GM21447 (cell line): ENCODE results near the gene CPLANE2.
"Not testable (repeated sequence)": the region's sequence is repeated elsewhere in the genome, so short reads cannot be mapped to it uniquely, and the experiment has no call there.

Source experiments
- ATAC-seq: cut with Tn5 transposase; IDR thresholded peaks from one replicate; pipeline ENCODE4 v1.9.1; 2021; ENCODE audit not compliant: unreplicated experiment

The CPLANE2 gene

DNA sequence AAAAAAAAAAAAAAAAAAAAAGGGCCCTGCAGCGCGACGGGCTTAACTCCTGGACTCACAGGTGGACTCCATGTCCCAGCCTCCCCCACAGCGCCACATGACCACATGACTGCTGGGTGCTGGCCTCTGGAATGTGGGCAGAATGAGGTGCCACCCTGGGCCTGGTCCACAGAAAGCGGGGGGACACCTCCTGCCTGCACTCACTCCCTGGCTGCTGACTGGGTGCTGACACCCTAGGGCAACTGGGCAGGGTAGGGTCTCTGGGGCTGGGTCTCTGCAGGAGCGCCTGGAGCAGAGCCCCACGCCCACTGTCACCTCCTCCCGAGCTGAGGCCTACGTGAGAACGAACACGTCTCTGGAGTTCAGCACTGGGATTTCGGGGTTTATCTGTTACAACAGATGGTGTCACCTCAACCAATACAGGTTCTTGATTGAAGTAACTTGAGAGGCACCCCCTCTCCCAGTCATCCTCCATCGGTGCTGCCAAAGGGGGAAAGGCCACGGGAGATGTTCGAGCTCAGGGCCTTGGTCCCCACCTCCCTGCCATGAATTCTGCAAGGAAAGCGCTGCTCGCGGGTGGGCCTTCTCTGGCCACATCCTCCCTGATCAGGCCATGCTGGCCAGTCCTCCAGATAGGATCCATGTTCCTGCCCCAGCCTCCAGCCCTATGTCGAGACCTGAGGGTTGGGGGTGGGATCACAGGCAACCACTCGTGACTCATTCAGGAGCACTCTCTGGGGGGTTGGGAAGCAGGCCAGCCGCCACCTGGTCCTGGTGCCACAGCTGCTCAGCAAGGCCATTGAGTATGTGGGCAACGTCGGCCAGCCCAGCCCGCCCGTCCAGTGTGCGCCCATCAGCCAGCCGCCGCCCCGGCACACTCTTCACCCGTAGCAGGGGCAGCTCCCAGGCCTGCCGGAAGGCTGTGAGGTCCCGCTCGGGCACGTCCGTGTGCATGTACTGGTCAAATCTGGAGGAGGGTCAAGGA, 5.4 kb downstream of the CPLANE2 start:
- ATAC-seq = no peak

DNA sequence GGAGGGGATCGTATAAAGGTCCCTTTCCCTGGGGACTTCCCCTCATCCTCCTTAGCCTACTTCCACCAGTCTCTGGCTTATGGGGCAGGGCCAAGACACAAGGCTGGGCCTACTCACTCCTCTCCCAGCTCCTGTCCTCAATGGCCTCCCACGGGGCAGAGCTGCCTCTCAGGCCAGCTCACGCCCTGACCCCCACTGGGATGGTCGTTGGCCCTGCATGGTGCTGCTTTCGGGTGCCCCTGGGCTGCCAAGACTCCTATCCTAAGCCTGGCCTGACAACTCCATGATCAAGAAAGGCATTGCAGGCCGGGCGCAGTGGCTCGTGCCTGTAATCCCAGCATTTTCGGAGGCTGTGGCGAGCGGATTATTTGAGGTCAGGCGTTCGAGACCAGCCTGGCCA, 6.2 kb downstream of the CPLANE2 start:
- ATAC-seq = no peak

DNA sequence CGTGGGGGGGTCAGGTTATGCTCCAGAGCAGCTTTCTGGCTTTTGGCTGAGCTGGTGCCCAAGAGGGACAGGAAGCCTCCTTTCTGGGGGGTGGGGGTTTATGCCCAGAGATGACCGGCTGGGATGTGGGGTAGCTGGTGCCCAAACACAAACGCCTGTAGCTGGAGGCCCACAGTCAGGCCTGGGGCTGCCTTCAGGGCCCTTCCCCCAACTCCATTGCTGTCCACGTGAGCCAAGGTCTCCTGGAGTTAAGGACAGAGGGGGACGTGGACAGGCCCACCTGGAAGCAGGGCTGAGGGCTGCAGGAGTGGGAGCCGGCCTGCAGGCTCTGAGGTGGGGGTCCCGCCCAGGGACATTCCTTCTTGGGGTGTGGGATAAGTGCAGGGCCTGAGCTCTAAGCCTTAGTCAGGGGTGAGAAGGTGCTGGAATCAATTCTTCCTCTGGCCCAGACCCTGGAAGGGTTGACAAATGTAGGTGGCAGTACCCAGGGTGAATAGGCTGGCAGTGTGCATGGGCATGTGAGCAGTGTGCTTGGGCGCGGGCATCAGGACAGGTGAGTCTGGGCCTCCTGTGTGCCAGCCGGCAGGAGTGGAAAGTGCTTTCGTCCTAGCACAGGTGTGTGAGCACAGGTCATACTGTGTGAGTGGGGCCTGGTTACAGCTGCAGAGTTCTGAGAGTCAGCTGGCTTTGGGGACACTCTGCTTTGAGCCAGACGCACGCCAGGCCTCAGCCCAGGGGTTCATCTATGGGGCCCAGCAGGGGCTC, 6.8 kb downstream of the CPLANE2 start:
- no peak for ATAC-seq

DNA sequence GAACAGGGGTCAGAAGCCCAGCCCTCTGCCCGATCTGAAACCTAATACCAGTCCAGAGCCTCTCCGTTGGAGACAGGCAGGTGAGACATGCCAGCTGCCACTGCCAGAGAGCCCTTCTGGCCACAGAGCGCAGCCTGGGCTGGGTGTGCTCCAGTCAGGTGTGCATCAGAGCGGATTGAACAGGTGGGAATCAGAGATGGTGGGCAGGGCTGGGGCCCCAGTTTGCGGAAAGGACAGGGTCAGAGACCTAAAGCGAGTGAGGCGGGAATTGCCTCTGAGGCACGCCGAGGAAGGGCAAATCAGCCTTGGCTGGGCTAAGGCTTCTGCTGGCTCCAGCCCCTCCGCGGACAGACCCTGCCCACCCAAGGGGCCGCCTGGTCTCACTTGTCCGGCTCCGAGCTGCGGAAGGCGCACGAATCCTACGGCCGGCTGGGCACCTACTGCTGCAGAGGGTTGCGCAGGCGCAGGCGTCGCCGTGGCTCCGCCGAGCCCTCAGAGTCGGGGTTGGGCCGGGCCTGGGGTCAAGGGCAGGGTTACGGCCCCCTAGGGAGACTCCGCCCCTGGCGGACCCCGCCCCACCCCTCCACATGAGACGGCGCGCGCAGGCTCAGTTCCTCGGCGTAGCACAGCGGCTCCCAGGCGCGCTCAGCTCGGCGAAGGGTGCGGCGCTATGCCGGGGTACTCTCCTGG, 10.3 kb downstream of the CPLANE2 start:
- ATAC-seq = no peak

DNA sequence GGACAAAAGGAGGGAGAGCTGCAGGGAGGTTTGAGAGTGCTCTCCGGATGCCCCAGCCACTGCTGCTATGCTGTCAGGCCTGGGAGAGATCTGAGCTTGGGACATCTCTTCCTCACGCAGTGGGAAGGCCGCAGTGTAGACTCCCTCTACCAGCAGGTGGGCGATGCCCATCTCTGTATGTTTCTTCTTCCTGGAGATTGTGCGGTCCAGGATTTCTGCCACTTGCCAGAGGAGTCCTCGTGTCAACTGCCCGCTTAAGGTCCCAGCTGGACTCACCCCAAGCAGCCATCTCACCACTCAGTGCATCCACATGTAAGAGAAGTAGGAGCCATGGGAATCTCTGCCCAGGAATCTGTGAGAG, 10.9 kb downstream of the CPLANE2 start:
- ATAC-seq = no peak

DNA sequence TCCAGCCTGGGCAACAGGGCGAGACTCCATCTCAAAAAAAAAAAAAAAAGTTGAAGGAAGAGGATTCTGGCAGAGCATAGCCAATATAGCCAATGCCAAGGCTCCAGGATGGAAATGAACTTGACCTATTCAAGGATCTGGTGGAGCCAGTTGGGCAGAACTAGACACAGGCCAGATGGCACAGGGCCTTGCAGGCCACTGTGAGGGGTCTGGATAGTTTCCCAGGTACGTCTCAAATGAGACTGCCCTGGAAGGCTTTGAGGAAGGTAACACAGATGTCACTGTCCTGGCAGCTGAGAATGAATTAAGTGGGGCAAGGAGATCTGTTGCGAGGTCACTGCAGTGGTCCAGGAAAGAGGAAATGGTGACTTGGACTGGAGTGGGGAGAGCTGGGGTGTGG, 12.5 kb downstream of the CPLANE2 start:
- no peak for ATAC-seq

DNA sequence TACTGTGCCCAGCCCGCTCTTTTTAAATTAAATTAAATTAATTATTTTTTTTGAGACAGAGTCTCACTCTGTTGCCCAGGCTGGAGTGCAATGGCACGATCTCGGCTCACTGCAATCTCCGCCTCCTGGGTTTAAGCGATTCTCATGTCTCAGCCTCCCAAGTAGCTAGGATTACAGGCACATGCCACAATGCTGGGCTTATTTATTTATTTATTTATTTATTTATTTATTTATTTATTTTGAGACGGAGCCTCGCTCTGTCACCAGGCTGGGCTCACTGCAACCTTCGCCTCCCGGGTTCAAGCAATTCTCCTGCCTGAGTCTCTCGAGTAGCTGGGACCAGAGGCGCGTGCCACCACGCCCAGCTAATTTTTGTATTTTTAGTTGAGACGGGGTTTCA, 14.3 kb downstream of the CPLANE2 start:
- ATAC-seq = not testable (repeated sequence)

DNA sequence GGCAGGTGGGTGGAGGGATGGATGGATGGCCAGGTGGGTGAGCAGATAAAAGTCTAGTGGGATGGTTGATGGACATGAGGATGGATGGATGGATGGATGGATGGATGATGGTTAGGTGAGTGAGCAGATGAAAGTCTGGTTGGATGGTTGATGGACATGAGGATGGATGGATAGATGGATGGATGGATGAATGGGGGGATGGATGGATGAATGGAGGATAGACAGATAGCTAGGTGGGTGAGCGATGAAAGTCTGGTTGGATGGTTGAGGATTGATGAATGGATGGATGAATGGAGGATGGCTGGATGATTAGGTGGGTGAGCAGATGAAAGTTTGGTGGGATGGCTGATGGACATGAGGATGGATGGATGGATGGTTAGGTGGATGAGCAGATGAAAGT, 15.5 kb downstream of the CPLANE2 start:
- ATAC-seq = no peak

DNA sequence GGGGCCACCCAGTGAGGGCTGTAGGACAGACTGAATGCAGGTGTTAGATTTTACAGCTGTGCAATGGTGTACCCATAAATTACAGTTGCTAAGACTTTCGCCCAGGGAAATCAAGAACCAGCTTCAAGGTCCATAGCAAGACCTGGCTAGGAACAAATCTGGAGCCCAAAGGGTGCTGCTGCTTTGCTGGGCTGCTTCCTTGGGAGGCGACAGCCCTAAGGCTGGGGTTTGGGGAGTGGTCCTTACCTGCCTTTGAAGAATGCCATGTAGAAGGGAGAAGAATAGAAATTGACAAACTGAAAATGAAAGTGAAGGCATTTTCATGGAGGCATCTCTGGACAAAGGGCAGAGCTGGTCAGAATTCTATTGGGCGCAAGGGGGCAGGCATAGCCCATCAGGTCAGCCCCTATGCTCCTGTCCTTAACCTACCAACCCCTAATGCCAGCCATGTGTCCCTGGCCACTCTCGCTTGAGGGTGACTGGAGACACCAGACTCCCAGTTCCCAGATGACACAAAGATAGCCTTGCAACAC, 16.9 kb downstream of the CPLANE2 start:
- ATAC-seq = no peak

DNA sequence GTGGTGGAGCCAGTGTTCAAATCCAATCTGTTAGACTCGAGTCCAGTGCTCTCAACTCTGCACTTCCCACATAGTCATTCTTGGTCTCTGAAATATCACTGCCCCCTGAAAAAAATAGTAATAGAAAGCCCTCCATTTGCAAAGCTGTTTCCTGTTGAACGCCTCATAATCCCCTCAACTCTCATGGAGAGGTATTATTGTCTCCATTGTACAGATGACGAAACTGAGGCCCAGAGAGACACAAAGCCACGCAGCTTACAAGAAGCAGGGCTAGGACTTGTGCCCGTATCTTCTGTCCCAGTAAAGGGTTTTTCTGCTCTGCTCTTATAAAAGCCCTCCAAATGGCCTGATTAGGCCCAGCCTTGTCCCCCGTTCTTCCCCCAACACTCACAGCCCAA, 18.3 kb downstream of the CPLANE2 start:
- ATAC-seq = no peak

DNA sequence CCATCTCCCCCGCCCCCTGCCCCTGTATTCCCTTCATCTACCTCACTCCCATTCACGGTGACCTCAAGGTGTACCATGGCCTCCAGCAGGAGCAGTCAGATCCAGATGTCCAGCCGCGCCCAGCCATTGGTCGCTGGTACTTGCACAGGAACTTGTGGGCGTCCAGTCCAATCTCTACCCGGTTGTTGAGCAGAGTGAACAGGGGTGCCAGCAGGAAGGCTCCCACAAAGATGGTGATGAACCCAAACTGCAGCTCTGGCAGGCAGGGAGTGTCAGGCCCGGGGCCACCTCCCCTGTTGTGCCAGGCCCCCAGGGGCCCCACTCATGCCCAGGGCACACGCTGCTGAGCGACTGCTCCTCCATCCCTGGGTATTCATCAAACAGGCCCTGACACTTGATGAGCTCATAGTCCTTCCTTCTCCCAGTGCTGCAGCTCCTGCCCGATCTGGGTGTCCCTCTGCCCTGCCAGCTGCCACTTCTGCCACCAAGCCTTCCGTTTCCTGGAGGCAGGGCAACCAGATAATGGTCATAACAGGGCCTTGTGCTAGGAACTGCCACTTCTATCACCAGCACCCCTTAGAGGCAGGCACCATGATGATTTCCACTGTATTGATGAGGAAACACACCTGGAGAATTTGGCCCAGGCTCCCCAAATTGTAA, 18.8 kb downstream of the CPLANE2 start:
- ATAC-seq = no peak

DNA sequence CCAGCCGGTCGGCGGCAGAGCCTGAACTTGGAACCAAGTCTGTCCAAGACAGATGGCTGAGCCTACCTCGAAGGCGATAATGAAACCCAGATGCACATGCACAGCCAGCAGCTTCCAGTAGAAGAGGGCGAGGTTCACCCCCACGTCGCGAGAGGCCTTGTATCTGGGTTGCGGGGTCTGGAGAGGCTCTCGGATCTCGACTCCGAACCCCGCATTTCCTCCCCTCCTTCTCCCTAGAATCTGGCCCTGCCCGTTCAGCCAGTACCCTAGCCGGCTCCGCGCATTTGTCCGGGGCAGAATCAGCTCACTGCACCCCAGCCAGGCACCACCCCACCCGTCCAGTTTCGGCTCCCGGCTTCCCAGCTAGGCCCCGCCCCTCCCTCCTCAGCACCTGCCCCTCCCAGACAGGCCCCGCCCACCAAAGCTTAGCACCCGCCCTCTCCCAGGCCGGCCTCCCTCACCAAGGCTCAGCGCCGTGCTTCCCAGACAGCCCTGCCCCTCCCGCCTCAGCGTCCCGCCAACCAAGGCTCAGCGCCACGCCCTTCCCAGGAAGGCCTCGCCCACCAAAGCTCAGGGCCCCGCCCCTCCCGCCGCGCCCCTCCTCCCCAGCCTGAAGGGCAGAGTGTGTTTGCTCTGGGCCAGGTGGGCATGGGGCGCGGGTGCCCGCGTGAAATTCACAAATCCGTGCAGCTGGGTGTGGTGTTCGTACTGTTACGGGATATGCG, 19.8 kb downstream of the CPLANE2 start:
- peak; percentile 90 for ATAC-seq

DNA sequence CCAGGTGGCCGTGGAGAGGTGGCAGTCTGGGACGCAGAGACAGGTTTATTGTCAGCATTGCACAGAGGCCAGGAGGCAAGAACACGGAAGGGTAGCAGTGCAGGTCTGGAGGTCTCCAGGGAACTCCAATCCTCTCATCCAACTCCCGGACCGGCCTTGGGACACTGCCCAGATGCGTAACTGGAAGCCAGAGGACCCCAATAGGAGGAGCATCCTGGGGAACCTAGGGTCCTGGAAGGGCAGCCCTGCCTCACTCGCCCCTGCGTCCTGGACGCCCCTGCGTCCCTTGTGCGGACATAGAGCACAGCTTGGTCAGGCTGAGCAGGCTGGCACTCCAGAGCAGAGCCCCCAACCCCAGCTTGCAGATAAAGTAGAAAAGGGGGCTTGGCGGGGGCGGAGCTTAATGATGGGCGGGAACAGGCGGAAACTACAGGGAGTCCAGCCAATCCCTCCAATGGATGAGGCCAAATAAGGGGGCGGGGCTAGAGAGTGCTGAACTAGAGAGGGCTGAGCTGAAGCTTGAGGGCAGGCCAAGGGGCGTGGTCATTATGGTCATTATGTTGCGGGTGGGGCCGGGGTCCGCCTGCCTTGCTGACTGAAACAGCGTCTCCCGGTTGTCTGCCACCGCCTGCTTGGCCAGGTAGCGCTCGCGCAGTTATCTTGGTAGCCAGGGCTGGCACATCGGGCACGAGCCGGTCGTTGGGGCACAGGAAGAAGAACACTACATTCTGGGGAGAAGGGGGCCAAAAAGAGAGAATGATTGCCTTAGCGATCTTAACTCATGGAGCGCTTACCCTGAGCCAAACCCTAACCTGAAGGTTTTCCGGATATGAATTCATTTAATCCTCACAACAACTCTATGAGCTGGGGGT, 20.9 kb downstream of the CPLANE2 start:
- no peak for ATAC-seq

DNA sequence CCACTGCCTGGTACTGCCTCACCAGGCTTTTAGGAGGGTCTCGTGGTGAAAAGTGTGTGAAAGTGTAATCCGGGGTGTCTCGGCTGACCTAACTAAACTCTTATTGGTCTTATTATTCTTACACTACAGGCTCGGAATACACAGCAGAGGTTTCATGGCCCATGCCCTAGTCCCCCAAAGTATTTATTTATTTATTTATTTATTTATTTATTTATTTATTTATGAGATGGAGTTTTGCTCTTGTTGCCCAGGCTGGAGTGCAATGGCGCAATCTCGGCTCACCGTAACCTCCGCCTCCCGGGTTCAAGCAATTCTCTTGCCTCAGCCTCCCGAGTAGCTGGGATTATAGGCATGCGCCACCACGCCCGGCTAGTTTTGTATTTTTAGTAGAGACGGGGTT, 21.7 kb downstream of the CPLANE2 start:
- not testable (repeated sequence) for ATAC-seq

DNA sequence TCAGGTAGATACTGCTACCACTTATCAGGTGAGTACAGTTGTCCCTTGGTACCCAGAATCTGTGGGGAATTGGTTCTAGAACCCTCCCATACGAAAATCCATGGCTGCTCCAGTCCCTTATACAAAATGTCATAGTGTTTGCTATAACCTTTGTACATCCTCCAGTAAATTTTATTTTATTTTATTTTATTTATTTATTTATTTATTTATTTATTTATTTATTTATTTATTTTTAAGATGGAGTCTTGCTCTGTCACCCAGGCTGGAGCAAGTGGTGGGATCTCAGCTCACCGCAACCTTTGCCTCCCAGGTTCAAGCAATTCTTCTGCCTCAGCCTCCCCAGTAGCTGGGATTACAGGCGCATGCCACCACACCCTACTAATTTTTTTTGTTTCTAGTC, 23.4 kb downstream of the CPLANE2 start:
- ATAC-seq = not testable (repeated sequence)

DNA sequence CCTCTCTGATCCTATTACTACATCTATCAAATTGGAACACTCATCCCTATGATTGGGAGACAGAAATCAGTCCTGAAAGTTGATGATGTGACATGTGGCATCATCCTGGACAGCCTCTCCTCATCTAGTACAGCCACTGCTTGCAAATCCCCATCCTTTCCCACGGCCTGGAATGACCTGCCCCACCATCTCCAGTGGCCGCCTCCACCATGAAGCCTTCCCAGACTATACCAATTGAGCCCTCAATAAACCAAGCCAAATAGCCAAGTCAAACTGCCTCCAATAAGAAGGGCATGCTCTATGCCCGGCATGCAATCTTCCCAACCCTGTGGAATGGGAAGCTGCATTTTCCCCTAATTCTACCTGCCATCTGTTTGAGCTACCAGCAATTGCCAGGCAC, 24.0 kb downstream of the CPLANE2 start:
- no peak for ATAC-seq

DNA sequence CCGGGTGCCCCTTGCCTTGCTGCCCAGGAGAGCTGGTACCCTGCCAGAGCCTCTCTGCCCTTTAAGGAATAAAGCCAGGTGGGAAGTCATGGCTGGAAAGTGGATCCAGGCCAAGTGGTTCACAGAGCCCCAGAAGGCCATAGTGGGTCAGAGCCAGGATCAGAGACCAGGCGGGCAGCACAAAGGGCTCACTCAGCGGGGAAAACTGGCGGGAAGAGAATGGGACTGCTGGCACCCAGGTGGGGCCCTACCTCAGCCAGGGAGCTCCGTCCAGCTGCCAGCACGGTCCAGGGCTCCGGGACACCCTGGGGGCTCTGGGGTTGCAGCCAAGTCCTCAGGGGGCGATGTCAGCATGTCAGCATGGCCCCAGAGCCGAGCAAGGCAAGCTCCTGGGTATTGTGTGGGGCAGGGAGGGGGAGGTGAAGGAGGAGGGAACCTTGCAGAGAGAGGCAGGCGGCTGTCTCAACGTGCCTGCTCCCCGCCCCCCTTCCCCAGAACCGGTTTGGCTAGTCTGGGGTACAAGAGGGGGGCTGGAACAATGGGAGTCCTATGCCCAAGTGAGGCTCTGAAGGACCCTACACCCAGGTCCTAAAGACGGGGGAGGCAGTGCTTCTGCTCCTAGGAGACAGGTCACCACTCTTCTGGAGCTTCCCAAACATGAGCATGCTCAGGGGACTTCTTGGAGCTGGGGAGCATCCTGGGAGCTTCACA, 24.6 kb downstream of the CPLANE2 start, which contains the start of gene ARHGEF19:
TSS of gene ARHGEF19 (minus strand) at position 402 of the 711 bp plus-strand sequence. CDS start 3,598 bp downstream, outside the sequence.
- no peak for ATAC-seq

DNA sequence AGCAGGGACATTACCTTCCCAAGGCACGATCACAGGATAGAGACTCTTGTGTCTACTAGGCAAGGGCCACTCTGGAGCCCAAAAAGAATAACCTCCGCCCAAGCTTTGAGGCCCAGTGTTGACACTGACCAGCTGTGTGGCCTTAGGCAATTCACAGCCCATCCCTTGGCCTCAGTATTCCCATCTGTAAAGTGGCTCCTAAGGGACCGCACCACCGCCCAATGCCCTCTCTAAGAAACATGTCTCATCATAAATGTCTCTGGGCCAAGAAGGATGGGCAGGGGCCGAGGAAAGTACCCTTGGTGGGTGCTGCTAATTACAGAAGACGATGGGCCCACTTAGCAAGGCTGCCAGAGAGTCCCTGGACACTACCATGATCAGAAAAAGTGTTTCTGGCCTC, 25.2 kb downstream of the CPLANE2 start:
- ATAC-seq = no peak
